Stimulated activated naive CD8-positive, alpha-beta T cell treated with anti-CD3 and anti-CD28 coated beads, Interleukin-15, Interleukin-2, amounts not matched to agents 100 ng/mL and 50 ng/mL, for 24 hours (primary cell): ENCODE results near the gene ZFP36L1.

ENCODE experiments used
- H3K27ac Mint-ChIP-seq: one replicate; pipeline ENCODE4 v1.8.0; 2021; ENCODE audit warnings: mild to moderate bottlenecking, mixed read lengths
- H3K27me3 Mint-ChIP-seq: one replicate; pipeline ENCODE4 v1.8.0; 2021; ENCODE audit warnings: mixed read lengths
- H3K36me3 Mint-ChIP-seq: one replicate; pipeline ENCODE4 v1.8.0; 2021; ENCODE audit warnings: low read depth, mixed read lengths
- H3K4me1 Mint-ChIP-seq: one replicate; pipeline ENCODE4 v1.8.0; 2021; ENCODE audit warnings: low read depth, mixed read lengths
- H3K4me3 Mint-ChIP-seq: one replicate; pipeline ENCODE4 v1.8.0; 2021; ENCODE audit warnings: mild to moderate bottlenecking, mixed read lengths
- H3K9me3 Mint-ChIP-seq: one replicate; pipeline ENCODE4 v1.8.0; 2021; ENCODE audit warnings: mixed read lengths

The ZFP36L1 gene

GRCh38 chr14:68739701-68740100 is 53.2 kb downstream of the ZFP36L1 start:
- H3K4me3 Mint-ChIP-seq = no peak overlapping the region
- H3K9me3 Mint-ChIP-seq = peaks cover 12% of the 10 kb centered on the region
- H3K36me3 Mint-ChIP-seq = no peaks in the 10 kb centered on the region
- no peak overlapping the region for H3K27ac Mint-ChIP-seq
- no peaks in the 10 kb centered on the region for H3K27me3 Mint-ChIP-seq
- peaks cover 48% of the 10 kb centered on the region for H3K4me1 Mint-ChIP-seq

DNA sequence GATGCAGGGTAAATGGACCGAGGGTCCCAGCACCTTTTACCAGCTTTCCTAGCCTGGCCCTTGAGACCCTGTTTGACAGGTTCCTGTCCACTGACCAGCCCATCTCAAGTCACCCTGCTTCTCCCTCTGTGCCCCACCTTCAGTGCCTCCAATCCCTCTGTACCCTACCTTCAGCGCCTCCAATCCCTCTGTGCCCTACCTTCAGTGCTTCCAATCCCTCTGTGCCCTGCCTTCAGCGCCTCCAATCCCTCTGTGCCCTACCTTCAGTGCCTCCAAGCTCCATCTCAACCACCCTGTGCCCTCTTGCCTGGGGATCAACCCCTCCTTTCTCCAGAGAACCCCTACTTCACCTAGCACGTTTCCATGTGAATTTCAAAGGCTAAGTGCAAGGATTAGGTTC is 54.3 kb downstream of the ZFP36L1 start:
- Mint-ChIP-seq H3K36me3 (no peaks in the 10 kb centered on the region), H3K27ac (peak overlapping the region; percentile 6), H3K4me3 (no peak overlapping the region), H3K4me1 (peaks cover 59% of the 10 kb centered on the region), H3K9me3 (peaks cover 14% of the 10 kb centered on the region), H3K27me3 (no peaks in the 10 kb centered on the region)
